ENCODE results near the gene THAP11. TPM values are rescaled to one million over a fixed set of nuclear protein-coding genes. Genes with fewer than 3 reads are reported as not detected.

The THAP11 gene
- total RNA-seq, 1 experiment from 2014 or later, result 38.3 TPM

- Mint-ChIP-seq H3K4me1 (ENCODE audit: low read depth, unreplicated experiment) (peaks cover 11% of the 10 kb centered on the region), H3K36me3 (ENCODE audit: insufficient read depth, unreplicated experiment) (peaks cover 59% of the 10 kb centered on the region), H3K27me3 (ENCODE audit: unreplicated experiment) (no peaks in the 10 kb centered on the region), H3K4me3 (ENCODE audit: low read depth, unreplicated experiment) (no peak overlapping the region), H3K27ac (ENCODE audit: unreplicated experiment) (no peak overlapping the region), H3K9me3 (ENCODE audit: low read depth, unreplicated experiment) (no peaks in the 10 kb centered on the region)
- TF ChIP-seq CTCF (IDR thresholded peaks at IDR 0.05; ENCODE audit: unreplicated experiment), result no peak
- no peak for DNase-seq
- CTCF ChIA-PET, result no interaction called here
- no TSS peak for BruUV-seq (replicated peaks)
- intact Hi-C loops (cut with micrococcal nuclease; ENCODE audit: unreplicated experiment), result no loop called here
Observed at GRCh38 chr16:67801883-67802282, 40.2 kb upstream of the THAP11 start.

- intact Hi-C loops (cut with micrococcal nuclease; ENCODE audit: unreplicated experiment), result no loop called here
- CTCF ChIA-PET, result no interaction called here
- DNase-seq, result no peak
- Mint-ChIP-seq H3K4me3 (ENCODE audit: low read depth, unreplicated experiment) (no peak overlapping the region), H3K27me3 (ENCODE audit: unreplicated experiment) (no peaks in the 10 kb centered on the region), H3K4me1 (ENCODE audit: low read depth, unreplicated experiment) (peaks cover 11% of the 10 kb centered on the region), H3K36me3 (ENCODE audit: insufficient read depth, unreplicated experiment) (peaks cover 67% of the 10 kb centered on the region), H3K9me3 (ENCODE audit: low read depth, unreplicated experiment) (no peaks in the 10 kb centered on the region), H3K27ac (ENCODE audit: unreplicated experiment) (no peak overlapping the region)
- TF ChIP-seq CTCF (IDR thresholded peaks at IDR 0.05; ENCODE audit: unreplicated experiment), result no peak
- no TSS peak for BruUV-seq (replicated peaks)
Observed at GRCh38 chr16:67803894-67804293, 38.2 kb upstream of the THAP11 start.

GRCh38 chr16:67804853-67805542 is 37.1 kb upstream of the THAP11 start:
- Mint-ChIP-seq H3K4me3 (ENCODE audit: low read depth, unreplicated experiment) (peak overlapping the region; percentile 96), H3K27ac (ENCODE audit: unreplicated experiment) (peak overlapping the region; percentile 76), H3K36me3 (ENCODE audit: insufficient read depth, unreplicated experiment) (peaks cover 67% of the 10 kb centered on the region), H3K9me3 (ENCODE audit: low read depth, unreplicated experiment) (no peaks in the 10 kb centered on the region), H3K27me3 (ENCODE audit: unreplicated experiment) (no peaks in the 10 kb centered on the region), H3K4me1 (ENCODE audit: low read depth, unreplicated experiment) (peaks cover 11% of the 10 kb centered on the region)
- CTCF ChIA-PET, result no interaction called here
- no peak for DNase-seq
- intact Hi-C loops (cut with micrococcal nuclease; ENCODE audit: unreplicated experiment), result loop anchor here (5.0 kb wide), 1 partner anchor 277 kb away; no protein-coding TSS in a partner anchor
- BruUV-seq (replicated peaks), result TSS peak; percentile 39
- no peak for TF ChIP-seq CTCF (IDR thresholded peaks at IDR 0.05; ENCODE audit: unreplicated experiment)

- no peaks in the 10 kb centered on the region for H3K9me3 Mint-ChIP-seq (ENCODE audit: low read depth, unreplicated experiment)
- TF ChIP-seq CTCF (IDR thresholded peaks at IDR 0.05; ENCODE audit: unreplicated experiment), result no peak
- BruUV-seq (replicated peaks), result no TSS peak
- H3K36me3 Mint-ChIP-seq (ENCODE audit: insufficient read depth, unreplicated experiment), result peaks cover 63% of the 10 kb centered on the region
- intact Hi-C loops (cut with micrococcal nuclease; ENCODE audit: unreplicated experiment), result loop anchor here (5.0 kb wide), 1 partner anchor 276 kb away; no protein-coding TSS in a partner anchor
- peak; percentile 13 for DNase-seq
- peak overlapping the region; percentile 76 for H3K27ac Mint-ChIP-seq (ENCODE audit: unreplicated experiment)
- H3K4me1 Mint-ChIP-seq (ENCODE audit: low read depth, unreplicated experiment), result peaks cover 11% of the 10 kb centered on the region
- H3K4me3 Mint-ChIP-seq (ENCODE audit: low read depth, unreplicated experiment), result peak overlapping the region; percentile 96
- CTCF ChIA-PET, result interaction anchor here (0.6 to 2.6 kb wide), 15 partner anchors 10 to 914 kb away, joined by 3 to 24 read pairs (median 5); partner anchors contain the start of gene GFOD2
- H3K27me3 Mint-ChIP-seq (ENCODE audit: unreplicated experiment), result no peaks in the 10 kb centered on the region
Observed at GRCh38 chr16:67805718-67806427, 36.2 kb upstream of the THAP11 start.

Data from Calu3 (cell line).